Upper lobe of left lung (tissue), 4 donors: ENCODE measurements around the gene GASK1A.

Source experiments
- CTCF ChIP-seq, 6 experiments: fragments of 450-650 bp in 4 of 6; fragments of 200-600 bp in 2 of 6; sonication (generic) in 2 of 6; IDR thresholded peaks; one replicate each; pipeline ENCODE4 v1.5.1; 2016 to 2019; ENCODE audit warnings: antibody characterized with exemption in 6 of 6
- POLR2A ChIP-seq, 4 donors: fragments of 450-650 bp; IDR thresholded peaks; one replicate each; pipeline ENCODE4 v1.5.1; 2016 to 2017; ENCODE audit warnings: antibody characterized with exemption in 4 of 4, mild to moderate bottlenecking in 2 of 4
- POLR2AphosphoS5 ChIP-seq, 2 donors: sonication (generic); formaldehyde crosslinking; IDR thresholded peaks; one replicate each; pipeline ENCODE4 v1.5.1; 2017; ENCODE audit warnings: antibody characterized with exemption in 2 of 2

DNA sequence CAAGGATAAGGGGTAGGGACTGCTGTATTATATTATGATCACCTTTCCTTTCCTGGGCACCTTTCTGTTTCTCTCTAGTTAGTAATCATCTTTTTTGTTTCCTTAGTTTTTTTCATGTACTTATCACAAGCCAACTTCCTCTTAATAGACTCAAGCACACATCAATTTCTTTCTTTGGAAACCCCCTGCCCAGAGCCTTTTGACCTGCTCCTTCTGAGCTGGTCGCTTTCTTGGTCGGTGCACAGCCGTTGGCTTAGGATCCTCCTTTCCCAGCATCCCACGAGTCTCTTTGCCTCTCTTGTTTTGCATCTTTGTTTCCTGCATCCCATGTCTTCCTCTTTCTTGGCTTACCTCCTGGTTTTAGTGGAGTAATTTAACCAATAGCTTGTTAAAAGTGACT is 26.9 kb downstream of the GASK1A start:
- TF ChIP-seq POLR2A (IDR thresholded peaks at IDR 0.05) (no peak), CTCF (IDR thresholded peaks at IDR 0.05) (no peak), POLR2AphosphoS5 (IDR thresholded peaks at IDR 0.05) (no peak)
